Natural killer cell (primary cell): ENCODE data around the gene ANKRD30B. TPM values are rescaled to one million over a fixed set of nuclear protein-coding genes. Genes with fewer than 3 reads are reported as not detected.

Experiments
- ATAC-seq, 3 donors: fragments of 150-1000 bp in 2 of 3; fragments of 200-7000 bp in 1 of 3; cut with Tn5 transposase; 1 replicate in 1 of 3; 2 replicates in 2 of 3; pipeline ENCODE4 v1.10.0; 2021; ENCODE audit warnings: mild to moderate bottlenecking in 2 of 3, moderate library complexity in 2 of 3
- DNase-seq, 2 donors: peaks; one replicate each; pipeline versions ENCODE4 v3.0.0 to v3.0.0-alpha.2; 2013 to 2021; ENCODE audit warnings: mixed read lengths in 1 of 2
- H3K27ac ChIP-seq: one replicate; pipeline ENCODE4 v1.5.1; 2013; ENCODE audit warnings: mild to moderate bottlenecking, low read length
- H3K27me3 ChIP-seq: one replicate; pipeline ENCODE4 v1.6.1; 2013; ENCODE audit warnings: low read length; ENCODE audit not compliant: control insufficient read depth, insufficient read depth
- H3K36me3 ChIP-seq: one replicate; pipeline ENCODE4 v1.6.1; 2013; ENCODE audit warnings: low read length; ENCODE audit not compliant: control insufficient read depth, insufficient read depth
- H3K4me1 ChIP-seq: one replicate; pipeline ENCODE4 v1.6.1; 2013; ENCODE audit warnings: low read length; ENCODE audit not compliant: control insufficient read depth, insufficient read depth
- H3K4me3 ChIP-seq: one replicate; pipeline ENCODE4 v1.5.1; 2013; ENCODE audit warnings: low read length
- H3K9me3 ChIP-seq: one replicate; pipeline ENCODE4 v1.6.1; 2013; ENCODE audit warnings: low read length; ENCODE audit not compliant: control insufficient read depth, insufficient read depth
- H3K27ac Mint-ChIP-seq, 2 donors: one replicate each; pipeline ENCODE4 v1.8.0; 2022; ENCODE audit warnings: mild to moderate bottlenecking in 2 of 2, mixed read lengths in 2 of 2, moderate library complexity in 1 of 2
- H3K27me3 Mint-ChIP-seq, 2 donors: one replicate each; pipeline ENCODE4 v1.8.0; 2022; ENCODE audit warnings: low read depth in 2 of 2, mixed read lengths in 2 of 2
- H3K36me3 Mint-ChIP-seq: one replicate; pipeline ENCODE4 v1.8.0; 2022; ENCODE audit warnings: mixed read lengths
- H3K4me1 Mint-ChIP-seq, 2 donors: one replicate each; pipeline ENCODE4 v1.8.0; 2022; ENCODE audit warnings: mixed read lengths in 2 of 2
- H3K4me3 Mint-ChIP-seq: one replicate; pipeline ENCODE4 v1.8.0; 2022; ENCODE audit warnings: mild to moderate bottlenecking, moderate library complexity, mixed read lengths
- H3K9me3 Mint-ChIP-seq, 2 donors: one replicate each; pipeline ENCODE4 v1.8.0; 2022; ENCODE audit warnings: mixed read lengths in 2 of 2
- WGBS: methylation state at CpG from one replicate; pipeline ENCODE4 v1.1.7; 2013; ENCODE audit warnings: missing lambda C conversion rate; ENCODE audit not compliant: insufficient coverage; 5-methylcytosine and 5-hydroxymethylcytosine counted together
- intact Hi-C: fragments of 100-400 bp; cut with micrococcal nuclease; formaldehyde crosslinking; loops from one replicate; pipeline ENCODE4 v1.14.2; 2022
- total RNA-seq, 4 donors: library from RNA; stranded (reverse); fragments of 120-200 nt in 1 of 4; gene quantifications; one replicate each; pipeline versions ENCODE4 v1.2.3 to v1.2.4, GENCODE V29; 2013 to 2022
- TF ChIP-seq, protein P1 (sequence below): fragments of 200-600 bp; IDR thresholded peaks from one replicate; pipeline ENCODE4 v1.8.0; 2022; ENCODE audit warnings: antibody characterized with exemption

ANKRD30B gene
- total RNA-seq, 3 donors from 2014 or later (not counting 1 experiment from before 2014, with no cell fraction given) = not detected

DNA sequence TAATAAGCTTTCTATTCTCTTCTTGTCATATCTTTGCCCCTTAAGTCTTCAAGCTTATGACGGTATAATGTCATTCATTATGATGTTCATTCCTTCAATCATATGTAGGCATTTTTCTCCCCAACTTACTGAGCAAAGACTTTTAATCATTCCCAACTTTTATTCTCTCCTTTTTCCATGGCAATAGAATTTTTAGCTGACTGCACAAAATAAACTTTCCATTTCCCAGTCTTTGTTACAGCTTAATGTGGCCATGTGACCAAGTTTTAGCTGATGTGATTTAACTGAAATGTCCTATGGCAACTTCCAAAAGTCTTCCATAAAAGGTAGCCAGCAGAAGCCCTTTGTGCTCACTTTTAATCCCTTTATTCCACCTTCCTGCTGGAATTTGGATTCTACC is 152.5 kb downstream of the ANKRD30B start:
- Mint-ChIP-seq H3K9me3 (peaks cover 0 to 5% of the 10 kb centered on the region in 2 donors), H3K36me3 (no peaks in the 10 kb centered on the region), H3K27ac (no peak overlapping the region), H3K4me1 (no peaks in the 10 kb centered on the region), H3K27me3 (no peaks in the 10 kb centered on the region), H3K4me3 (no peak overlapping the region)
- Histone ChIP-seq H3K4me3 (no peak overlapping the region), H3K27ac (no peak overlapping the region), H3K9me3 (no peaks in the 10 kb centered on the region), H3K27me3 (no peaks in the 10 kb centered on the region), H3K36me3 (no peaks in the 10 kb centered on the region), H3K4me1 (no peaks in the 10 kb centered on the region)
- ATAC-seq = no peak
- intact Hi-C loops = no loop called here
- TF ChIP-seq, protein P1, sequence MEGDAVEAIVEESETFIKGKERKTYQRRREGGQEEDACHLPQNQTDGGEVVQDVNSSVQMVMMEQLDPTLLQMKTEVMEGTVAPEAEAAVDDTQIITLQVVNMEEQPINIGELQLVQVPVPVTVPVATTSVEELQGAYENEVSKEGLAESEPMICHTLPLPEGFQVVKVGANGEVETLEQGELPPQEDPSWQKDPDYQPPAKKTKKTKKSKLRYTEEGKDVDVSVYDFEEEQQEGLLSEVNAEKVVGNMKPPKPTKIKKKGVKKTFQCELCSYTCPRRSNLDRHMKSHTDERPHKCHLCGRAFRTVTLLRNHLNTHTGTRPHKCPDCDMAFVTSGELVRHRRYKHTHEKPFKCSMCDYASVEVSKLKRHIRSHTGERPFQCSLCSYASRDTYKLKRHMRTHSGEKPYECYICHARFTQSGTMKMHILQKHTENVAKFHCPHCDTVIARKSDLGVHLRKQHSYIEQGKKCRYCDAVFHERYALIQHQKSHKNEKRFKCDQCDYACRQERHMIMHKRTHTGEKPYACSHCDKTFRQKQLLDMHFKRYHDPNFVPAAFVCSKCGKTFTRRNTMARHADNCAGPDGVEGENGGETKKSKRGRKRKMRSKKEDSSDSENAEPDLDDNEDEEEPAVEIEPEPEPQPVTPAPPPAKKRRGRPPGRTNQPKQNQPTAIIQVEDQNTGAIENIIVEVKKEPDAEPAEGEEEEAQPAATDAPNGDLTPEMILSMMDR = no peak
- 88% methylated on average over 1 of the region's 1 CpG for WGBS
- DNase-seq = no peak

Other genes starting within 250 kb of the ANKRD30B start
- not detected for gene POTEC, start 204.6 kb upstream of the ANKRD30B start, total RNA-seq